Gastroesophageal sphincter (tissue), 3 donors: Measurements from ENCODE around the gene RFX4.

Source experiments
- POLR2AphosphoS5 ChIP-seq: sonication (generic); formaldehyde crosslinking; IDR thresholded peaks from one replicate; pipeline ENCODE4 v1.6.1; 2017; ENCODE audit warnings: antibody characterized with exemption
- TF ChIP-seq, protein P1 (sequence below), 4 experiments: fragments of 200-600 bp in 2 of 4; fragments of 450-650 bp in 2 of 4; sonication (generic) in 1 of 4; IDR thresholded peaks; one replicate each; pipeline ENCODE4 v1.5.1; 2017 to 2019; ENCODE audit warnings: antibody characterized with exemption in 4 of 4, mild to moderate bottlenecking in 2 of 4, moderate library complexity in 2 of 4

DNA sequence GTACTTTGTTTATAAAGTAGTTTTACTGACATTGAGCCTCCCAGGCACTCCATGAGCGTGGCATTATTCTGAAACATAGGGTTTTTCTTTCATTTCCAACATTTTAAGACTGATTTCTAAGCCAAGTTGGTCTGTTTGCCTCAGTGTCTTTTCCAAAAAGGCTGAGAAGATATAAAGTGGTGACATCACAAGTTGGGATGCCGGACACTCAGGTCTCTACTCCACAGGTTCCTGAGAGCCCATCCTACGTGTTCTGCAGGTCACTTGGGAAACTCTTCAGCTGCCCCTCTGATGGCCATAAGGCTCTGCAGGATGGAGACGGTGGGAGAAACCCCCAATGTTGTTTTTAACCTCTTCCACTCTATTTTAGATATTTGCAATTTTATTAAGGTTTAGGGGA is 6.0 kb downstream of the RFX4 start:
- TF ChIP-seq, protein P1, sequence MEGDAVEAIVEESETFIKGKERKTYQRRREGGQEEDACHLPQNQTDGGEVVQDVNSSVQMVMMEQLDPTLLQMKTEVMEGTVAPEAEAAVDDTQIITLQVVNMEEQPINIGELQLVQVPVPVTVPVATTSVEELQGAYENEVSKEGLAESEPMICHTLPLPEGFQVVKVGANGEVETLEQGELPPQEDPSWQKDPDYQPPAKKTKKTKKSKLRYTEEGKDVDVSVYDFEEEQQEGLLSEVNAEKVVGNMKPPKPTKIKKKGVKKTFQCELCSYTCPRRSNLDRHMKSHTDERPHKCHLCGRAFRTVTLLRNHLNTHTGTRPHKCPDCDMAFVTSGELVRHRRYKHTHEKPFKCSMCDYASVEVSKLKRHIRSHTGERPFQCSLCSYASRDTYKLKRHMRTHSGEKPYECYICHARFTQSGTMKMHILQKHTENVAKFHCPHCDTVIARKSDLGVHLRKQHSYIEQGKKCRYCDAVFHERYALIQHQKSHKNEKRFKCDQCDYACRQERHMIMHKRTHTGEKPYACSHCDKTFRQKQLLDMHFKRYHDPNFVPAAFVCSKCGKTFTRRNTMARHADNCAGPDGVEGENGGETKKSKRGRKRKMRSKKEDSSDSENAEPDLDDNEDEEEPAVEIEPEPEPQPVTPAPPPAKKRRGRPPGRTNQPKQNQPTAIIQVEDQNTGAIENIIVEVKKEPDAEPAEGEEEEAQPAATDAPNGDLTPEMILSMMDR (IDR thresholded peaks at IDR 0.05), result no peak
- no peak for TF ChIP-seq POLR2AphosphoS5
